GM12891 (cell line): Measurements from ENCODE around the gene DPM3.
"Not testable (repeated sequence)": the region's sequence is repeated elsewhere in the genome, so short reads cannot be mapped to it uniquely, and the experiment has no call there.

Experiments
- DNase-seq: peaks from one replicate; pipeline ENCODE4 v3.0.0; 2011; ENCODE audit warnings: low spot score; ENCODE audit not compliant: insufficient read length
- FAIRE-seq: peaks from 2 replicates; lab custom pipeline; 2011; peaks lifted over from hg19 to GRCh38; lab: Jason Lieb, UNC
- PAX5 ChIP-seq: IDR thresholded peaks from 2 replicates; pipeline ENCODE4 v1.6.1; 2011; ENCODE audit warnings: low read length, moderate library complexity, mild to moderate bottlenecking; ENCODE audit not compliant: insufficient read depth, severe bottlenecking
- POLR2A ChIP-seq: IDR thresholded peaks from 2 replicates; pipeline ENCODE4 v1.6.1; 2011; ENCODE audit warnings: low read depth, low read length, control low read depth
- POLR2AphosphoS5 ChIP-seq: IDR thresholded peaks from 2 replicates; pipeline ENCODE4 v1.6.1; 2011; ENCODE audit warnings: low read depth, low read length, control low read depth
- POU2F2 ChIP-seq: IDR thresholded peaks from 2 replicates; pipeline ENCODE4 v1.6.1; 2011; ENCODE audit warnings: low read depth, mild to moderate bottlenecking, control low read depth, low read length, moderate library complexity
- SPI1 ChIP-seq: IDR thresholded peaks from 2 replicates; pipeline ENCODE4 v1.6.1; 2011; ENCODE audit warnings: low read depth, low read length, control low read depth
- TAF1 ChIP-seq: IDR thresholded peaks from 2 replicates; pipeline ENCODE4 v1.6.1; 2011; ENCODE audit warnings: low read depth, low read length, control low read depth

Gene DPM3

DNA sequence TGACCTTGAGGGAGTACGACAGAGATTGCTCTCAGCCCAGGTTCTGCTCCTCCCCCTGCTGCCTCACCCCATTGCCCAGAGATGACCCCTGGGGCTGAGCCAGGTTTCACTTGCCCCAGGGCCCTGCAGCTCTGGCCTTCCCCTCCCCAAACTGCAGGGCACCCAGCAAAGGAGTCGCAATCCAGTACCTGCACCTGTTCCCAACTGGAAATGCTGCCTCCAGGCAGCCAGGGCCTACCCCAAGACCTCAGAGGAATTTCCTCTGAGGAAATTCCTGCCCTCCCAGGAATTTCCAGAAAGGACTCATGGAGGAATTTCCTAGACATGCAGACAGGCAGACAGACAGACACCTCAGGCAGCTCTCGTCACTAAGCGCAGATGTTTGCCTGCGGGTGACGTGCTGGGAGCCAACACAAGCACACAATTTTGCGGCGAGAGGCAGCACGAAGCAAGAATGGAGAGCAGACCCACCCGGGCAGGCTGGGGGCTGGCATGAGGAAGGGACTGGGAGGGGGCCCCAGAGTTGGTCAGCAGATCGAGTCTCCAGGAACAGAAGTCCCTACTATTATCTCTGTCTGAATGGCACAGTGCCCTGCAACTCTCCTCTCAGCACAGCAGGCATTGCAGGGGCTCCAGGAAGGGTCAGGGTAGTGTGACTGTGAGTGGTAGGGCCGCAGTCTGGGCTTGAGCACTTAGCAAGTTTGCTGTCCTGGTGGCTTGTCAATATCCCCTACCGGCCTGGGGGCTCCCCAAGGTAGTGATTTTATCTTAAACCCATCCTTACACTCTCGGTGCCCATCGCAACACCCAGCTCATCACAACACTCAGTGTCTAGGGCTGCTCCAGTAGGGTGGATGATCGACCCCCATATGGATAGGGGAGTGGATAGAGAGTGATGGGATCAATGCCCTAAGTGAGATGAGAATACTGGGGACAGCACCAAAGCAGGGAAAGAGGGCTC, 15.5 kb downstream of the DPM3 start:
- DNase-seq (no peak), FAIRE-seq (no peak)
- no peak for TF ChIP-seq SPI1
- no peak for TF ChIP-seq POLR2A
- TF ChIP-seq PAX5 = no peak
- no peak for TF ChIP-seq TAF1
- no peak for TF ChIP-seq POLR2AphosphoS5
- no peak for TF ChIP-seq POU2F2

- no peak for DNase-seq
- TF ChIP-seq POU2F2 = no peak
- TF ChIP-seq POLR2AphosphoS5 = no peak
- TF ChIP-seq SPI1 = no peak
- no peak for TF ChIP-seq TAF1
- TF ChIP-seq POLR2A = no peak
- TF ChIP-seq PAX5 = no peak
- no peak for FAIRE-seq
Measured at GRCh38 chr1:155123801-155124200, 16.5 kb downstream of the DPM3 start.

DNA sequence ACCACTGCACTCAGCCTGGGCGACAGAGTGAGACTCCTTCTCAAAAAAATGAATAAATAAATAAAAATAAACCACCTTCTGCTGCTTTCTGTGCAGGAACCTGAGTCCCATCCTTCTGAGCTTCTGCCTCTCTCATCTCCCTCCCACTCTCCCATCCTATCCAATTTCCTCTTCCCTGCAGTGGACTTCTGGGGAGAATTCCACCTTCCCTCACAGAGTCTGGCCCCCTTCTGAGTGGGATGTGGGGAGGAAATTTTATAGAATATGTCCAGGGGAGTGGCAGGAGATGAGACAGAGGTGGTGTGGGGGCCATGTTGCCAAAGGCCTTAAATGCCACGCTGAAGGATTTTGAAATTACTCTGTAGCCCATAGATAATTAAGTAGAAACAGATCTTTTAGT, 18.0 kb downstream of the DPM3 start:
- FAIRE-seq = no peak
- no peak for DNase-seq
- TF ChIP-seq SPI1 (no peak), PAX5 (no peak), POU2F2 (no peak), POLR2A (no peak), POLR2AphosphoS5 (no peak), TAF1 (no peak)

- TF ChIP-seq PAX5 (no peak), POU2F2 (no peak), SPI1 (no peak), POLR2A (no peak), TAF1 (no peak), POLR2AphosphoS5 (no peak)
- FAIRE-seq = no peak
- no peak for DNase-seq
Measured at GRCh38 chr1:155121249-155121648, 19.1 kb downstream of the DPM3 start.

GRCh38 chr1:155120253-155120652, 20.1 kb downstream of the DPM3 start:
- DNase-seq = no peak
- FAIRE-seq = no peak
- TF ChIP-seq TAF1 = no peak
- no peak for TF ChIP-seq PAX5
- no peak for TF ChIP-seq POLR2AphosphoS5
- TF ChIP-seq SPI1 = no peak
- no peak for TF ChIP-seq POU2F2
- TF ChIP-seq POLR2A = no peak

DNA sequence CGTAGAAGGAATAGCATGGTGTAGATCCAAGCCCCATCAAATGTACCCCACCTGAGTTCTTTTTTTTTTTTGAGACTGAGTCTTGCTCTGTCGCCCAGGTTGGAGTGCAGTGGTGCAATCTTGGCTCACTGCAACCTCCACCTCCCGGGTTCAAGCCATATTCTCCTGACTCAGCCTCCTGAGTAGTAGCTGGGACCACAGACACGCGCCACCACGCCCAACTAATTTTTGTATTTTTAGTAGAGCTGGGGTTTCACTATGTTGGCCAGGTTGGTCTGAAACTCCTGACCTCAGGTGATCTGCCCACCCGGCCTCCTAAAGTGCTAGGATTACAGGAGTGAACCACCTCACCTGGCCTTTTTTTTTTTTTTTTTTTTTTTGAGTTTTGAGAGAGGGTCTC, 22.2 kb downstream of the DPM3 start:
- not testable (repeated sequence) for DNase-seq, FAIRE-seq

GRCh38 chr1:155117610-155118009, 22.7 kb downstream of the DPM3 start:
- TF ChIP-seq POLR2AphosphoS5 (no peak), TAF1 (no peak), PAX5 (no peak), SPI1 (no peak), POU2F2 (no peak), POLR2A (no peak)
- no peak for FAIRE-seq
- no peak for DNase-seq

- DNase-seq = no peak
- TF ChIP-seq PAX5 (no peak), POLR2AphosphoS5 (no peak), POU2F2 (no peak), SPI1 (no peak), TAF1 (no peak), POLR2A (no peak)
- FAIRE-seq = no peak
Measured at GRCh38 chr1:155116113-155116764, 24.1 kb downstream of the DPM3 start.

DNA sequence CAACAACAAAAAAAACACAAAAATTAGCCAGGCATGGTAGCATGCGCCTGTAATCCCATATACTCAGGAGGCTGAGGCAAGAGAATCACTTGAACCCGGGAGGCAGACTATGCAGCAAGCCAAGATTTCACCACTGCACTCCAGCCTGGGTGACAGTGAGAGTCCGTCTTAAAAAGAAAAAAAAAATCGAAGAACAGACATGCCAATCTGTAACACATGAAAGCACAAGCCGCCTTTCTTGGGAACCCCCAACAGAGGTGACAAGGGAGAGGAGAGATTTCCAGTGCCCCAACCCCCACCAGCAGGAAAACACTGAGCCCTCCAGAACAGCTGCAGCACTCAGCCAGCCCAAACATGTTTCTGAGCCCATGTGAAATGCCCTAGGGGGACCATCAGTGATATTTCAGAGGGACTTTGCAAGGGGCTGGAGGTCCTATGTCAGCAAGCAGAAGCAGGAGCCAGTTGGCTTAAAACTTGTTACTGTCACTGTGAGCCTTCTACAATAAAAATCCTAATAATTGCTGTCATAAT, 26.8 kb downstream of the DPM3 start:
- TF ChIP-seq POU2F2 (no peak), SPI1 (no peak), TAF1 (no peak), POLR2A (no peak), POLR2AphosphoS5 (no peak), PAX5 (no peak)
- DNase-seq = no peak
- no peak for FAIRE-seq
